DND-41 (cell line): ENCODE results near the gene BSCL2.

ENCODE experiments used
- ATAC-seq: fragments of 200-7000 bp; cut with Tn5 transposase; 3 replicates; pipeline ENCODE4 v1.9.1; 2021; ENCODE audit warnings: low read depth; ENCODE audit not compliant: insufficient read depth
- DNase-seq: peaks from one replicate; pipeline ENCODE4 v3.0.0-alpha.2; 2020
- H2AFZ ChIP-seq: 2 replicates; pipeline ENCODE4 v1.6.0; 2012; ENCODE audit warnings: low read depth, low read length
- H3K27ac ChIP-seq: 2 replicates; pipeline ENCODE4 v1.5.1; 2012; ENCODE audit warnings: low read length, inconsistent platforms
- H3K27me3 ChIP-seq: fragments of 200-600 bp; sonication (generic); 2 replicates; pipeline ENCODE4 v1.6.0; 2012; ENCODE audit warnings: low read length, mild to moderate bottlenecking, inconsistent platforms; ENCODE audit not compliant: insufficient read depth, poor library complexity
- H3K36me3 ChIP-seq: 2 replicates; pipeline ENCODE4 v1.5.1; 2012; ENCODE audit warnings: low read length, inconsistent platforms; ENCODE audit not compliant: insufficient read depth
- H3K4me1 ChIP-seq: 2 replicates; pipeline ENCODE4 v1.5.1; 2012; ENCODE audit warnings: mild to moderate bottlenecking, low read length; ENCODE audit not compliant: insufficient read depth
- H3K4me2 ChIP-seq: 2 replicates; pipeline ENCODE4 v1.6.0; 2012; ENCODE audit warnings: mild to moderate bottlenecking, moderate library complexity, low read length, inconsistent platforms; ENCODE audit not compliant: insufficient read depth
- H3K4me3 ChIP-seq, 2 experiments: fragments of 200-600 bp in 1 of 2; shearing (Covaris generic) in 1 of 2; 2 replicates each; pipeline ENCODE4 v1.5.1; 2012 to 2016; ENCODE audit warnings: inconsistent platforms in 2 of 2, low read length in 2 of 2, mild to moderate bottlenecking in 2 of 2, low read depth in 1 of 2, moderate library complexity in 1 of 2
- H3K79me2 ChIP-seq: 2 replicates; pipeline ENCODE4 v1.6.0; 2012; ENCODE audit warnings: low read length, inconsistent platforms; ENCODE audit not compliant: insufficient read depth
- H3K9ac ChIP-seq: 2 replicates; pipeline ENCODE4 v1.6.0; 2012; ENCODE audit warnings: low read depth, mild to moderate bottlenecking, inconsistent platforms, low read length, moderate library complexity
- H3K9me3 ChIP-seq: 2 replicates; pipeline ENCODE4 v1.5.1; 2012; ENCODE audit warnings: low read length, moderate library complexity, mild to moderate bottlenecking, inconsistent platforms; ENCODE audit not compliant: insufficient read depth, severe bottlenecking
- H4K20me1 ChIP-seq: 2 replicates; pipeline ENCODE4 v1.6.0; 2012; ENCODE audit warnings: low read length; ENCODE audit not compliant: insufficient read depth
- CTCF ChIP-seq: IDR thresholded peaks from 2 replicates; pipeline ENCODE4 v1.5.1; 2012; ENCODE audit warnings: borderline replicate concordance, low read length, moderate library complexity, mild to moderate bottlenecking; ENCODE audit not compliant: poor library complexity, severe bottlenecking; ENCODE audit errors: extremely low read depth
- EZH2 ChIP-seq: IDR thresholded peaks from 3 replicates; pipeline ENCODE4 v1.6.1; 2012; ENCODE audit warnings: borderline replicate concordance, low read depth, mild to moderate bottlenecking, moderate library complexity, low read length, inconsistent platforms; ENCODE audit not compliant: severe bottlenecking

The BSCL2 gene

GRCh38 chr11:62646825-62647608 is 60.2 kb downstream of the BSCL2 start:
- DNase-seq (no peak), ATAC-seq (no peak; the same call in 2 of the 3 replicates)
- peak overlapping the region; percentile 70 for H3K4me2 ChIP-seq
- peak overlapping the region in 1 of 2 experiments; percentile 49; a peak in 2 of 4 replicates for H3K4me3 ChIP-seq
- H3K27ac ChIP-seq, result peak overlapping the region; percentile 66
- peak overlapping the region; percentile 43 for H3K9ac ChIP-seq
- H3K4me1 ChIP-seq, result peaks cover 45% of the 10 kb centered on the region
- peaks cover 49% of the 10 kb centered on the region for H3K36me3 ChIP-seq
- H2AFZ ChIP-seq, result peak overlapping the region; percentile 48; the same call in 1 of the 2 replicates
- H3K79me2 ChIP-seq, result peaks cover 81% of the 10 kb centered on the region
- no peaks in the 10 kb centered on the region for H3K27me3 ChIP-seq
- TF ChIP-seq CTCF, result no peak
- no peak for TF ChIP-seq EZH2
- peaks cover 16% of the 10 kb centered on the region for H4K20me1 ChIP-seq
- no peaks in the 10 kb centered on the region for H3K9me3 ChIP-seq

GRCh38 chr11:62645946-62646824 is 61.0 kb downstream of the BSCL2 start, which contains the start of gene GANAB:
TSS of gene GANAB (minus strand) at chr11:62646613. CDS start at chr11:62646599, 14 bp downstream.
- H3K9me3 ChIP-seq, result no peaks in the 10 kb centered on the region
- peaks cover 81% of the 10 kb centered on the region for H3K79me2 ChIP-seq
- peak within 1 kb of the TSS; percentile 37 to 63; a peak in 3 of 4 replicates for H3K4me3 ChIP-seq
- H3K36me3 ChIP-seq, result peaks cover 49% of the 10 kb centered on the region
- TF ChIP-seq EZH2, result no peak
- no peak for TF ChIP-seq CTCF
- peak within 1 kb of the TSS; percentile 72 for H2AFZ ChIP-seq
- H3K4me1 ChIP-seq, result peaks cover 36% of the 10 kb centered on the region
- H3K27me3 ChIP-seq, result no peaks in the 10 kb centered on the region
- H3K4me2 ChIP-seq, result peak within 1 kb of the TSS; percentile 85
- DNase-seq, result peak; percentile 99
- ATAC-seq, result peak; percentile 96
- H4K20me1 ChIP-seq, result peaks cover 16% of the 10 kb centered on the region
- peak within 1 kb of the TSS; percentile 87 for H3K27ac ChIP-seq
- H3K9ac ChIP-seq, result peak within 1 kb of the TSS; percentile 92

- no peaks in the 10 kb centered on the region for H3K27me3 ChIP-seq
- peaks cover 82% of the 10 kb centered on the region for H3K79me2 ChIP-seq
- peaks cover 16% of the 10 kb centered on the region for H4K20me1 ChIP-seq
Measured at GRCh38 chr11:62645671-62645945, 61.6 kb downstream of the BSCL2 start.

More at GRCh38 chr11:62645671-62645945, 61.6 kb downstream of the BSCL2 start:
- Histone ChIP-seq H3K4me2 (peak overlapping the region; percentile 85), H3K9me3 (no peaks in the 10 kb centered on the region), H3K36me3 (peaks cover 47% of the 10 kb centered on the region), H3K4me3 (peak overlapping the region; percentile 37 to 63; a peak in 3 of 4 replicates), H2AFZ (peak overlapping the region; percentile 72; the same call in 1 of the 2 replicates), H3K27ac (peak overlapping the region; percentile 87), H3K4me1 (peaks cover 36% of the 10 kb centered on the region), H3K9ac (peak overlapping the region; percentile 92)
- ATAC-seq, result no peak
- TF ChIP-seq EZH2, result no peak
- TF ChIP-seq CTCF, result no peak
- DNase-seq, result no peak
